IMR-90 (cell line): Measurements from ENCODE around the gene LAPTM5. TPM values are rescaled to one million over a fixed set of nuclear protein-coding genes. Genes with fewer than 3 reads are reported as not detected.

ENCODE experiments used
- ATAC-seq: fragments of 200-7000 bp; cut with Tn5 transposase; 2 replicates; pipeline ENCODE4 v1.9.1; 2020; ENCODE audit warnings: low read depth, mild to moderate bottlenecking, moderate library complexity
- BruUV-seq: library from RNA; stranded (reverse); fragments of 400-500 nt; replicated peaks from 2 replicates; lab custom pipeline; 2021; lab: Mats Ljungman, UMichigan
- CTCF ChIA-PET: fragments of 300-600 bp; formaldehyde crosslinking; extraction: SDS; loops from one replicate; lab custom pipeline; 2021; ENCODE audit warnings: antibody characterized with exemption; lab: Yijun Ruan, JAX
- POLR2A ChIA-PET: fragments of 300-600 bp; sonication (Branson Sonifier 250); formaldehyde crosslinking; loops from one replicate; lab custom pipeline; 2022; ENCODE audit warnings: antibody characterized with exemption; ENCODE audit not compliant: unreplicated experiment; lab: Charles Lee
- DNase-seq: peaks from one replicate; pipeline ENCODE4 v3.0.0; 2013
- H2AFZ ChIP-seq: replicated peaks from 2 replicates; pipeline ENCODE3; 2013; ENCODE audit warnings: low read length, mild to moderate bottlenecking; ENCODE audit not compliant: poor library complexity
- H2AK5ac ChIP-seq: 2 replicates; pipeline ENCODE4 v1.6.1; 2013; ENCODE audit warnings: low read depth, low read length, inconsistent platforms
- H2AK9ac ChIP-seq: replicated peaks from 2 replicates; pipeline ENCODE3; 2013; ENCODE audit warnings: mild to moderate bottlenecking, low read depth, low read length, moderate library complexity; ENCODE audit not compliant: poor library complexity
- H2BK120ac ChIP-seq: 2 replicates; pipeline ENCODE4 v1.6.1; 2013; ENCODE audit warnings: low read depth, low read length, inconsistent platforms
- H2BK15ac ChIP-seq: 3 replicates; pipeline ENCODE4 v1.6.1; 2013; ENCODE audit warnings: low read depth, low read length, inconsistent platforms
- H2BK20ac ChIP-seq: 2 replicates; pipeline ENCODE4 v1.6.1; 2013; ENCODE audit warnings: low read depth, mild to moderate bottlenecking, inconsistent platforms, low read length, moderate library complexity
- H2BK5ac ChIP-seq: 2 replicates; pipeline ENCODE4 v1.6.1; 2013; ENCODE audit warnings: mild to moderate bottlenecking, low read depth, low read length, inconsistent platforms; ENCODE audit not compliant: poor library complexity, severe bottlenecking
- H3K14ac ChIP-seq: replicated peaks from 2 replicates; pipeline ENCODE4 v1.6.1; 2013; ENCODE audit warnings: low read depth, low read length, inconsistent platforms
- H3K18ac ChIP-seq: 2 replicates; pipeline ENCODE4 v1.6.1; 2013; ENCODE audit warnings: low read depth, low read length, control low read depth
- H3K23ac ChIP-seq: 2 replicates; pipeline ENCODE4 v1.6.1; 2013; ENCODE audit warnings: low read depth, low read length, inconsistent platforms
- H3K27ac ChIP-seq: 2 replicates; pipeline ENCODE4 v1.5.1; 2013; ENCODE audit warnings: mild to moderate bottlenecking, control low read depth, low read length; ENCODE audit not compliant: insufficient read depth
- H3K27me3 ChIP-seq: 2 replicates; pipeline ENCODE4 v1.6.1; 2013; ENCODE audit warnings: low read length; ENCODE audit not compliant: control insufficient read depth, insufficient read depth
- H3K36me3 ChIP-seq: 2 replicates; pipeline ENCODE4 v1.6.1; 2013; ENCODE audit warnings: low read length, mixed read lengths; ENCODE audit not compliant: control insufficient read depth, insufficient read depth
- H3K4ac ChIP-seq: 2 replicates; pipeline ENCODE4 v1.6.1; 2013; ENCODE audit warnings: low read depth, low read length, inconsistent platforms
- H3K4me1 ChIP-seq: 2 replicates; pipeline ENCODE4 v1.6.1; 2013; ENCODE audit warnings: low read length, mixed read lengths; ENCODE audit not compliant: control insufficient read depth, insufficient read depth
- H3K4me2 ChIP-seq: 2 replicates; pipeline ENCODE4 v1.6.1; 2013; ENCODE audit warnings: low read depth, mild to moderate bottlenecking, control low read depth, low read length, moderate library complexity
- H3K4me3 ChIP-seq: 2 replicates; pipeline ENCODE4 v1.5.1; 2013; ENCODE audit warnings: low read depth, mild to moderate bottlenecking, control low read depth, low read length, moderate library complexity; ENCODE audit not compliant: insufficient read depth
- H3K56ac ChIP-seq: 2 replicates; pipeline ENCODE4 v1.6.1; 2013; ENCODE audit warnings: low read length, inconsistent platforms; ENCODE audit not compliant: insufficient read depth; ENCODE audit errors: extremely low read depth
- H3K79me1 ChIP-seq, 2 experiments: 2 replicates each; pipeline ENCODE4 v1.6.1; 2013; ENCODE audit warnings: low read length in 2 of 2, inconsistent platforms in 1 of 2, low read depth in 1 of 2
- H3K9ac ChIP-seq: 2 replicates; pipeline ENCODE4 v1.6.1; 2013; ENCODE audit warnings: low read depth, low read length, control low read depth
- H3K9me1 ChIP-seq: 2 replicates; pipeline ENCODE4 v1.6.1; 2013; ENCODE audit warnings: low read length, inconsistent platforms; ENCODE audit not compliant: insufficient read depth
- H3K9me3 ChIP-seq: 2 replicates; pipeline ENCODE4 v1.6.1; 2013; ENCODE audit warnings: low read length; ENCODE audit not compliant: control insufficient read depth, insufficient read depth
- H4K20me1 ChIP-seq: 2 replicates; pipeline ENCODE4 v1.6.1; 2013; ENCODE audit warnings: low read length, inconsistent platforms; ENCODE audit not compliant: insufficient read depth
- H4K5ac ChIP-seq: 2 replicates; pipeline ENCODE4 v1.6.1; 2013; ENCODE audit warnings: mild to moderate bottlenecking, low read depth, low read length, control low read depth
- H4K8ac ChIP-seq, 2 experiments: 2 replicates each; pipeline ENCODE4 v1.6.1; 2013; ENCODE audit warnings: low read depth in 2 of 2, low read length in 2 of 2, control low read depth in 1 of 2, inconsistent platforms in 1 of 2
- H4K91ac ChIP-seq: 2 replicates; pipeline ENCODE4 v1.6.1; 2013; ENCODE audit warnings: low read depth, low read length, inconsistent platforms; ENCODE audit not compliant: insufficient read depth
- RFX5 ChIP-seq: IDR thresholded peaks from 2 replicates; pipeline ENCODE4 v1.8.0; 2012; ENCODE audit warnings: low read depth, mild to moderate bottlenecking, low read length, moderate library complexity
- WGBS, 2 experiments: methylation state at CpG; one replicate each; pipeline versions ENCODE4 v1.1.5 to v1.1.7; 2013; ENCODE audit warnings: missing lambda C conversion rate in 2 of 2; ENCODE audit not compliant: insufficient read length in 1 of 2; ENCODE audit errors: extremely low coverage in 2 of 2; 5-methylcytosine and 5-hydroxymethylcytosine counted together
- dilution Hi-C: fragments of 300-500 bp; cut with HindIII; formaldehyde crosslinking; loops from one replicate; pipeline ENCODE4 v1.14.3; 2018; ENCODE audit warnings: low sequenced_read_pairs; ENCODE audit not compliant: unreplicated experiment
- in situ Hi-C: fragments of 300-500 bp; cut with MboI; formaldehyde crosslinking; loops from 3 replicates; pipeline ENCODE4 v1.14.3; 2019; ENCODE audit warnings: low sequenced_read_pairs, inconsistent platforms, mixed read lengths
- intact Hi-C: fragments of 100-400 bp; cut with micrococcal nuclease; formaldehyde crosslinking; loops from 2 replicates; pipeline ENCODE4 v1.10.0; 2022
- polyA plus RNA-seq, 3 experiments: library from polyadenylated mRNA; depleted of rRNA; stranded (reverse); fragments of >200 nt; gene quantifications; 2 replicates each; pipeline ENCODE4 v1.2.3, GENCODE V29; 2012; ENCODE audit warnings: low replicate concordance in 1 of 3
- total RNA-seq: library from RNA; depleted of rRNA; stranded (reverse); fragments of >200 nt; gene quantifications from 2 replicates; pipeline ENCODE4 v1.2.3, GENCODE V29; 2012

Gene LAPTM5
- total and polyA plus RNA-seq, 2 of the 4 experiments (the other 2 are of a cell fraction): 0.09 TPM; not detected in 1

- no peak overlapping the region for H3K18ac ChIP-seq
- no peaks in the 10 kb centered on the region; the same call in 1 of the 2 replicates for H4K20me1 ChIP-seq
- no peak overlapping the region for H3K14ac ChIP-seq
- ChIA-PET CTCF (interaction anchor here (0.5 to 5.8 kb wide), 2 partner anchors 107 to 144 kb away, joined by 3 to 122 read pairs; partner anchors contain the start of gene SDC3), POLR2A (no interaction called here)
- H3K56ac ChIP-seq: no peak overlapping the region
- peak overlapping the region; percentile 28; the same call in 1 of the 3 replicates for H2BK15ac ChIP-seq
- H4K5ac ChIP-seq: no peak overlapping the region
- dilution Hi-C loops: loop anchor here (25.0 kb wide), 1 partner anchor 108 kb away; the partner anchor contains the start of gene SDC3
- H3K27ac ChIP-seq: no peak overlapping the region
- in situ Hi-C loops: loop anchor here (5.0 kb wide), 1 partner anchor 108 kb away; no protein-coding TSS in a partner anchor
- H3K9me3 ChIP-seq: no peaks in the 10 kb centered on the region
- H3K9ac ChIP-seq: no peak overlapping the region
- peaks cover 18% of the 10 kb centered on the region for H3K4me1 ChIP-seq
- no peak overlapping the region for H2BK5ac ChIP-seq
- H3K9me1 ChIP-seq: peaks cover 20% of the 10 kb centered on the region
- H2AK9ac ChIP-seq: no peak overlapping the region
- peak overlapping the region; percentile 68; the same call in 1 of the 2 replicates for H2AK5ac ChIP-seq
- H3K23ac ChIP-seq: no peak overlapping the region
- 95% methylated on average over 3 of the region's 7 CpGs; no CpG with 5 or more reads in 1 of the 2 experiments for WGBS, 2 experiments
- no TSS peak for BruUV-seq
- 0 out of 2 replicates have a peak overlapping the region, but pooled peaks have one; percentile 23 for H2BK20ac ChIP-seq
- H4K8ac ChIP-seq: no peak overlapping the region
- H3K4me3 ChIP-seq: no peak overlapping the region
- ATAC-seq (no peak), DNase-seq (no peak)
- H3K4me2 ChIP-seq: no peak overlapping the region
- peaks cover 0 to 7% of the 10 kb centered on the region in 2 experiments; a peak in 1 of 4 replicates for H3K79me1 ChIP-seq
- no peaks in the 10 kb centered on the region for H3K27me3 ChIP-seq
- no peak overlapping the region for H4K91ac ChIP-seq
- no peaks in the 10 kb centered on the region for H3K36me3 ChIP-seq
- H3K4ac ChIP-seq: 0 out of 2 replicates have a peak overlapping the region, but pooled peaks have one; percentile 13
- H2BK120ac ChIP-seq: peak overlapping the region; percentile 78; the same call in 1 of the 2 replicates
- no peak overlapping the region for H2AFZ ChIP-seq
- TF ChIP-seq RFX5: no peak
- intact Hi-C loops: loop anchor here (10.0 kb wide), 1 partner anchor 530 kb away; no protein-coding TSS in a partner anchor
Measured at GRCh38 chr1:30804352-30804751, 46.8 kb upstream of the LAPTM5 start.
